Endothelial cell of umbilical vein (primary cell): ENCODE measurements around the gene SLC4A4. TPM values are rescaled to one million over a fixed set of nuclear protein-coding genes. Genes with fewer than 3 reads are reported as not detected.

Source experiments
- BruUV-seq: library from RNA; stranded (reverse); fragments of 400-500 nt; replicated peaks from 2 replicates; lab custom pipeline; 2021; lab: Mats Ljungman, UMichigan
- CTCF ChIA-PET: fragments of 300-600, 350-600 bp; sonication (Branson Sonifier 250); formaldehyde crosslinking; loops from one replicate; lab custom pipeline; 2021; ENCODE audit warnings: antibody characterized with exemption, inconsistent platforms; lab: Charles Lee
- POLR2A ChIA-PET: fragments of 300-600, 350-600 bp; sonication (Branson Sonifier 250); formaldehyde crosslinking; loops from one replicate; lab custom pipeline; 2021; ENCODE audit warnings: antibody characterized with exemption, inconsistent platforms; lab: Charles Lee
- DNase-seq: peaks from one replicate; pipeline ENCODE4 v3.0.0-alpha.2; 2011; ENCODE audit warnings: low read depth, low spot score
- FAIRE-seq: peaks from 2 replicates; lab custom pipeline; 2011; peaks lifted over from hg19 to GRCh38; lab: Jason Lieb, UNC
- H2AFZ ChIP-seq: 2 replicates; pipeline ENCODE4 v1.6.0; 2012; ENCODE audit warnings: low read depth, low read length, control low read depth, inconsistent platforms
- H3K27ac ChIP-seq: 2 replicates; pipeline ENCODE4 v1.5.1; 2011; ENCODE audit warnings: low read depth, mild to moderate bottlenecking, control low read depth, low read length, moderate library complexity; ENCODE audit not compliant: insufficient read depth
- H3K27me3 ChIP-seq, 2 experiments: 2 replicates each; pipeline versions ENCODE4 v1.6.0 to v1.6.1; 2011; ENCODE audit warnings: low read length in 2 of 2, mixed read lengths in 1 of 2; ENCODE audit not compliant: control insufficient read depth in 2 of 2, insufficient read depth in 2 of 2
- H3K36me3 ChIP-seq, 2 experiments: 2 replicates in 1 of 2; 3 replicates in 1 of 2; pipeline ENCODE4 v1.5.1; 2011; ENCODE audit warnings: low read length in 2 of 2, mild to moderate bottlenecking in 1 of 2, moderate library complexity in 1 of 2; ENCODE audit not compliant: control insufficient read depth in 2 of 2, insufficient read depth in 2 of 2; ENCODE audit errors: extremely low read depth in 1 of 2
- H3K4me1 ChIP-seq: 3 replicates; pipeline ENCODE4 v1.5.1; 2011; ENCODE audit warnings: mild to moderate bottlenecking, low read length; ENCODE audit not compliant: control insufficient read depth, insufficient read depth; ENCODE audit errors: extremely low read depth
- H3K4me2 ChIP-seq: 2 replicates; pipeline ENCODE4 v1.6.1; 2011; ENCODE audit warnings: low read length, control low read depth, mixed read lengths; ENCODE audit not compliant: insufficient read depth
- H3K4me3 ChIP-seq, 3 experiments: fragments of 200-600 bp in 1 of 3; sonication (generic), shearing (Covaris generic) in 1 of 3; replicated peaks in 1 of 3; 2 replicates each; pipeline ENCODE4 v1.5.1; 2011 to 2016; ENCODE audit warnings: control low read depth in 3 of 3, low read length in 3 of 3, mild to moderate bottlenecking in 2 of 3, inconsistent platforms in 1 of 3, low read depth in 1 of 3, moderate library complexity in 1 of 3; ENCODE audit not compliant: insufficient read depth in 1 of 3
- H3K79me2 ChIP-seq: 2 replicates; pipeline ENCODE4 v1.6.0; 2012; ENCODE audit warnings: low read length, inconsistent platforms; ENCODE audit not compliant: control insufficient read depth, insufficient read depth
- H3K9ac ChIP-seq: replicated peaks from 2 replicates; pipeline ENCODE3; 2011; ENCODE audit warnings: low read length, control low read depth; ENCODE audit not compliant: insufficient read depth; ENCODE audit errors: extremely low read depth
- H3K9me1 ChIP-seq: replicated peaks from 3 replicates; pipeline ENCODE4 v1.6.0; 2011; ENCODE audit warnings: mild to moderate bottlenecking, low read length; ENCODE audit not compliant: control insufficient read depth, insufficient read depth; ENCODE audit errors: extremely low read depth
- H3K9me3 ChIP-seq: replicated peaks from 2 replicates; pipeline ENCODE4 v1.5.1; 2012; ENCODE audit warnings: low read length, inconsistent platforms; ENCODE audit not compliant: control insufficient read depth, insufficient read depth
- H4K20me1 ChIP-seq: replicated peaks from 2 replicates; pipeline ENCODE3; 2011; ENCODE audit warnings: mild to moderate bottlenecking, low read length; ENCODE audit not compliant: control insufficient read depth, insufficient read depth; ENCODE audit errors: extremely low read depth
- EZH2 ChIP-seq: IDR thresholded peaks from 2 replicates; pipeline ENCODE4 v1.6.1; 2012; ENCODE audit warnings: borderline replicate concordance, low read depth, mild to moderate bottlenecking, moderate library complexity, low read length, inconsistent platforms; ENCODE audit not compliant: severe bottlenecking
- FOS ChIP-seq: IDR thresholded peaks from 2 replicates; pipeline ENCODE4 v1.6.1; 2011; ENCODE audit warnings: mild to moderate bottlenecking, low read length, moderate library complexity, borderline replicate concordance; ENCODE audit not compliant: insufficient read depth
- GATA2 ChIP-seq: IDR thresholded peaks from 2 replicates; pipeline ENCODE4 v1.7.0; 2011; ENCODE audit warnings: low read depth, mild to moderate bottlenecking, moderate library complexity, mixed read lengths, low read length; ENCODE audit not compliant: insufficient read length, insufficient read depth
- JUN ChIP-seq: IDR thresholded peaks from 2 replicates; pipeline ENCODE4 v1.6.1; 2011; ENCODE audit warnings: borderline replicate concordance, low read depth; ENCODE audit not compliant: insufficient read length, insufficient read depth
- MYC ChIP-seq: IDR thresholded peaks from one replicate; pipeline ENCODE4 v1.6.1; 2011; ENCODE audit warnings: mild to moderate bottlenecking, low read depth, low read length
- POLR2A ChIP-seq: IDR thresholded peaks from 2 replicates; pipeline ENCODE4 v1.6.1; 2012; ENCODE audit warnings: low read depth, mild to moderate bottlenecking, control low read depth, low read length
- POLR2AphosphoS5 ChIP-seq: IDR thresholded peaks from 2 replicates; pipeline ENCODE4 v1.6.1; 2012; ENCODE audit warnings: low read depth, mild to moderate bottlenecking, control low read depth, low read length, moderate library complexity; ENCODE audit not compliant: insufficient read depth
- dilution Hi-C: fragments of 300-500 bp; cut with MboI; formaldehyde crosslinking; loops from one replicate; pipeline ENCODE4 v1.15.0; 2019; ENCODE audit warnings: low sequenced_read_pairs; ENCODE audit not compliant: extremely low pct_ligation_motif_present
- intact Hi-C: fragments of 100-400 bp; cut with micrococcal nuclease; formaldehyde crosslinking; loops from one replicate; pipeline ENCODE4 v1.10.0; 2022
- polyA plus RNA-seq, 4 experiments: library from polyadenylated mRNA; depleted of rRNA in 3 of 4; stranded (reverse) in 3 of 4; unstranded in 1 of 4; fragments of >200 nt; gene quantifications; 2 replicates each; pipeline versions ENCODE4 v1.2.1 to v1.2.3, GENCODE V29; 2011 to 2012; ENCODE audit warnings: missing spikeins in 1 of 4
- total RNA-seq: library from RNA; stranded (reverse); gene quantifications from 2 replicates; pipeline ENCODE4 v1.2.3, GENCODE V29; 2021
- TF ChIP-seq, protein P1 (sequence below): IDR thresholded peaks from 2 replicates; pipeline ENCODE4 v1.6.1; 2011; ENCODE audit not compliant: insufficient read depth, insufficient read length
- TF ChIP-seq, protein P2 (sequence below), 2 donors: IDR thresholded peaks; 1 replicate in 1 of 2; 2 replicates in 1 of 2; pipeline ENCODE4 v1.5.1; 2011; ENCODE audit warnings: low read length in 2 of 2, mild to moderate bottlenecking in 2 of 2, moderate library complexity in 2 of 2, control low read depth in 1 of 2, inconsistent platforms in 1 of 2, low read depth in 1 of 2; ENCODE audit not compliant: insufficient read depth in 1 of 2; ENCODE audit errors: extremely low read depth in 1 of 2

SLC4A4 gene
- total and polyA plus RNA-seq, 2 donors (not counting 3 experiments of a cell fraction or from before 2014, with no cell fraction given) = not detected

- no peak overlapping the region for H3K9ac ChIP-seq
- H4K20me1 ChIP-seq = no peaks in the 10 kb centered on the region
- H2AFZ ChIP-seq = no peak overlapping the region
- dilution Hi-C loops (no loop called here), intact Hi-C loops (no loop called here)
- no peak overlapping the region for H3K4me2 ChIP-seq
- no TSS peak for BruUV-seq
- no peaks in the 10 kb centered on the region for H3K79me2 ChIP-seq
- no peaks in the 10 kb centered on the region for H3K9me3 ChIP-seq
- no peaks in the 10 kb centered on the region for H3K4me1 ChIP-seq
- ChIA-PET POLR2A (no interaction called here), CTCF (no interaction called here)
- no peaks in the 10 kb centered on the region for H3K9me1 ChIP-seq
- FAIRE-seq = no peak
- TF ChIP-seq, protein P1, sequence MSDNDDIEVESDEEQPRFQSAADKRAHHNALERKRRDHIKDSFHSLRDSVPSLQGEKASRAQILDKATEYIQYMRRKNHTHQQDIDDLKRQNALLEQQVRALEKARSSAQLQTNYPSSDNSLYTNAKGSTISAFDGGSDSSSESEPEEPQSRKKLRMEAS = no peak
- TF ChIP-seq EZH2 (no peak), MYC (no peak), POLR2A (no peak), JUN (no peak), POLR2AphosphoS5 (no peak), GATA2 (no peak), FOS (no peak)
- TF ChIP-seq, protein P2, sequence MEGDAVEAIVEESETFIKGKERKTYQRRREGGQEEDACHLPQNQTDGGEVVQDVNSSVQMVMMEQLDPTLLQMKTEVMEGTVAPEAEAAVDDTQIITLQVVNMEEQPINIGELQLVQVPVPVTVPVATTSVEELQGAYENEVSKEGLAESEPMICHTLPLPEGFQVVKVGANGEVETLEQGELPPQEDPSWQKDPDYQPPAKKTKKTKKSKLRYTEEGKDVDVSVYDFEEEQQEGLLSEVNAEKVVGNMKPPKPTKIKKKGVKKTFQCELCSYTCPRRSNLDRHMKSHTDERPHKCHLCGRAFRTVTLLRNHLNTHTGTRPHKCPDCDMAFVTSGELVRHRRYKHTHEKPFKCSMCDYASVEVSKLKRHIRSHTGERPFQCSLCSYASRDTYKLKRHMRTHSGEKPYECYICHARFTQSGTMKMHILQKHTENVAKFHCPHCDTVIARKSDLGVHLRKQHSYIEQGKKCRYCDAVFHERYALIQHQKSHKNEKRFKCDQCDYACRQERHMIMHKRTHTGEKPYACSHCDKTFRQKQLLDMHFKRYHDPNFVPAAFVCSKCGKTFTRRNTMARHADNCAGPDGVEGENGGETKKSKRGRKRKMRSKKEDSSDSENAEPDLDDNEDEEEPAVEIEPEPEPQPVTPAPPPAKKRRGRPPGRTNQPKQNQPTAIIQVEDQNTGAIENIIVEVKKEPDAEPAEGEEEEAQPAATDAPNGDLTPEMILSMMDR (IDR thresholded peaks at IDR 0.05; ENCODE audit: extremely low read depth in 1 of 2, insufficient read depth in 1 of 2, low read depth in 1 of 2, low read length in 2 of 2) = no peak
- H3K27ac ChIP-seq = no peak overlapping the region
- H3K4me3 ChIP-seq = no peak overlapping the region
- H3K36me3 ChIP-seq = no peaks in the 10 kb centered on the region
- no peak for DNase-seq
- no peaks in the 10 kb centered on the region for H3K27me3 ChIP-seq
These were observed 275.8 kb downstream of the SLC4A4 start for GRCh38 chr4:71614621-71615020.
